ENCODE measurements around the gene ASB2. TPM values are rescaled to one million over a fixed set of nuclear protein-coding genes. Genes with fewer than 3 reads are reported as not detected.

Gene ASB2
- total RNA-seq, 1 donor: 2.0 TPM

- no peaks in the 10 kb centered on the region for H3K27me3 ChIP-seq (ENCODE audit: insufficient read depth, low read length)
- no peaks in the 10 kb centered on the region for H3K4me1 ChIP-seq (ENCODE audit: insufficient read depth, low read length)
- H3K9me3 ChIP-seq (ENCODE audit: low read depth, low read length): no peaks in the 10 kb centered on the region
- no peak overlapping the region for H3K4me3 ChIP-seq (ENCODE audit: low read length)
These were observed 48.0 kb downstream of the ASB2 start for GRCh38 chr14:93928184-93929047.

- Histone ChIP-seq H3K4me1 (ENCODE audit: insufficient read depth, low read length) (no peaks in the 10 kb centered on the region), H3K4me3 (ENCODE audit: low read length) (no peak overlapping the region), H3K27me3 (ENCODE audit: insufficient read depth, low read length) (no peaks in the 10 kb centered on the region), H3K9me3 (ENCODE audit: low read depth, low read length) (no peaks in the 10 kb centered on the region)
These were observed 48.6 kb downstream of the ASB2 start for GRCh38 chr14:93927800-93928145.

GRCh38 chr14:93926873-93927799 lies 49.2 kb downstream of the ASB2 start, which contains the start of gene FAM181A:
FAM181A (plus strand) TSS chr14:93927344; CDS start chr14:93928286, 942 bp downstream.
- no peaks in the 10 kb centered on the region for H3K27me3 ChIP-seq (ENCODE audit: insufficient read depth, low read length)
- H3K4me1 ChIP-seq (ENCODE audit: insufficient read depth, low read length): no peaks in the 10 kb centered on the region
- no peak within 1 kb of the TSS for H3K4me3 ChIP-seq (ENCODE audit: low read length)
- no peaks in the 10 kb centered on the region for H3K9me3 ChIP-seq (ENCODE audit: low read depth, low read length)

- Histone ChIP-seq H3K27me3 (ENCODE audit: insufficient read depth, low read length) (no peaks in the 10 kb centered on the region), H3K9me3 (ENCODE audit: low read depth, low read length) (no peaks in the 10 kb centered on the region), H3K4me1 (ENCODE audit: insufficient read depth, low read length) (no peaks in the 10 kb centered on the region), H3K4me3 (ENCODE audit: low read length) (no peak overlapping the region)
These were observed 50.0 kb downstream of the ASB2 start for GRCh38 chr14:93926245-93926872.

- H3K4me3 ChIP-seq (ENCODE audit: low read length): no peak overlapping the region
- H3K27me3 ChIP-seq (ENCODE audit: insufficient read depth, low read length): no peaks in the 10 kb centered on the region
- H3K9me3 ChIP-seq (ENCODE audit: low read depth, low read length): no peaks in the 10 kb centered on the region
- no peaks in the 10 kb centered on the region for H3K4me1 ChIP-seq (ENCODE audit: insufficient read depth, low read length)
These were observed 50.9 kb downstream of the ASB2 start for GRCh38 chr14:93925374-93925895.

- no peaks in the 10 kb centered on the region for H3K9me3 ChIP-seq (ENCODE audit: low read depth, low read length)
- H3K4me1 ChIP-seq (ENCODE audit: insufficient read depth, low read length): no peaks in the 10 kb centered on the region
- no peak overlapping the region for H3K4me3 ChIP-seq (ENCODE audit: low read length)
- H3K27me3 ChIP-seq (ENCODE audit: insufficient read depth, low read length): no peaks in the 10 kb centered on the region
These were observed 51.6 kb downstream of the ASB2 start for GRCh38 chr14:93924592-93925355.

- Histone ChIP-seq H3K27me3 (ENCODE audit: insufficient read depth, low read length) (no peaks in the 10 kb centered on the region), H3K9me3 (ENCODE audit: low read depth, low read length) (no peaks in the 10 kb centered on the region)
These were observed 52.7 kb downstream of the ASB2 start for GRCh38 chr14:93923626-93924025.

GRCh38 chr14:93921001-93921806 lies 55.2 kb downstream of the ASB2 start:
- Histone ChIP-seq H3K4me3 (ENCODE audit: low read length) (no peak overlapping the region), H3K9me3 (ENCODE audit: low read depth, low read length) (no peaks in the 10 kb centered on the region), H3K27me3 (ENCODE audit: insufficient read depth, low read length) (no peaks in the 10 kb centered on the region), H3K4me1 (ENCODE audit: insufficient read depth, low read length) (no peaks in the 10 kb centered on the region)

More at GRCh38 chr14:93923626-93924025, 52.7 kb downstream of the ASB2 start:
- H3K4me3 ChIP-seq (ENCODE audit: low read length): no peak overlapping the region
- no peaks in the 10 kb centered on the region for H3K4me1 ChIP-seq (ENCODE audit: insufficient read depth, low read length)

GRCh38 chr14:93917141-93917540 lies 59.2 kb downstream of the ASB2 start:
- Histone ChIP-seq H3K27me3 (ENCODE audit: insufficient read depth, low read length) (no peaks in the 10 kb centered on the region), H3K9me3 (ENCODE audit: low read depth, low read length) (no peaks in the 10 kb centered on the region), H3K4me3 (ENCODE audit: low read length) (no peak overlapping the region), H3K4me1 (ENCODE audit: insufficient read depth, low read length) (no peaks in the 10 kb centered on the region)

GRCh38 chr14:93916498-93916897 lies 59.9 kb downstream of the ASB2 start:
- Histone ChIP-seq H3K4me3 (ENCODE audit: low read length) (no peak overlapping the region), H3K9me3 (ENCODE audit: low read depth, low read length) (no peaks in the 10 kb centered on the region), H3K27me3 (ENCODE audit: insufficient read depth, low read length) (no peaks in the 10 kb centered on the region), H3K4me1 (ENCODE audit: insufficient read depth, low read length) (no peaks in the 10 kb centered on the region)

- Histone ChIP-seq H3K4me3 (ENCODE audit: low read length) (no peak overlapping the region), H3K4me1 (ENCODE audit: insufficient read depth, low read length) (no peaks in the 10 kb centered on the region), H3K9me3 (ENCODE audit: low read depth, low read length) (no peaks in the 10 kb centered on the region), H3K27me3 (ENCODE audit: insufficient read depth, low read length) (no peaks in the 10 kb centered on the region)
These were observed 60.6 kb downstream of the ASB2 start for GRCh38 chr14:93915800-93916199.

- Histone ChIP-seq H3K9me3 (ENCODE audit: low read depth, low read length) (no peaks in the 10 kb centered on the region), H3K27me3 (ENCODE audit: insufficient read depth, low read length) (no peaks in the 10 kb centered on the region), H3K4me1 (ENCODE audit: insufficient read depth, low read length) (no peaks in the 10 kb centered on the region), H3K4me3 (ENCODE audit: low read length) (no peak overlapping the region)
These were observed 61.2 kb downstream of the ASB2 start for GRCh38 chr14:93915070-93915705.

GRCh38 chr14:93914278-93914677 lies 62.1 kb downstream of the ASB2 start:
- H3K4me1 ChIP-seq (ENCODE audit: insufficient read depth, low read length): no peaks in the 10 kb centered on the region
- no peaks in the 10 kb centered on the region for H3K9me3 ChIP-seq (ENCODE audit: low read depth, low read length)
- no peaks in the 10 kb centered on the region for H3K27me3 ChIP-seq (ENCODE audit: insufficient read depth, low read length)
- H3K4me3 ChIP-seq (ENCODE audit: low read length): no peak overlapping the region
